B cell (primary cell): ENCODE data around the gene KRTDAP. TPM values are rescaled to one million over a fixed set of nuclear protein-coding genes. Genes with fewer than 3 reads are reported as not detected.

ENCODE experiments used
- ATAC-seq: fragments of 200-7000 bp; cut with Tn5 transposase; one replicate; pipeline ENCODE4 v1.10.0; 2021; ENCODE audit warnings: low read depth, mild to moderate bottlenecking, moderate number of reproducible peaks, moderate library complexity
- CTCF ChIA-PET: fragments of 350-600 bp; sonication (Branson Sonifier 250); formaldehyde crosslinking; loops from one replicate; lab custom pipeline; 2021; ENCODE audit warnings: antibody characterized with exemption, inconsistent platforms; lab: Charles Lee
- POLR2A ChIA-PET: fragments of 350-600 bp; sonication (Branson Sonifier 250); formaldehyde crosslinking; loops from one replicate; lab custom pipeline; 2021; ENCODE audit warnings: antibody characterized with exemption; lab: Charles Lee
- DNase-seq: peaks from one replicate; pipeline ENCODE4 v3.0.0; 2013
- H2AFZ ChIP-seq: 2 replicates; pipeline ENCODE4 v1.6.1; 2012; ENCODE audit warnings: mild to moderate bottlenecking, low read depth, low read length; ENCODE audit not compliant: insufficient read depth, poor library complexity, severe bottlenecking
- H3K27ac ChIP-seq, 2 donors: 1 replicate in 1 of 2; 2 replicates in 1 of 2; pipeline ENCODE4 v1.5.1; 2012 to 2013; ENCODE audit warnings: low read length in 2 of 2, mild to moderate bottlenecking in 2 of 2, moderate library complexity in 1 of 2
- H3K27me3 ChIP-seq, 4 experiments: fragments of 200-600 bp in 1 of 4; sonication (generic) in 1 of 4; replicated peaks in 1 of 4; 1 replicate in 2 of 4; 2 replicates in 2 of 4; pipeline versions ENCODE4 v1.6.1 to v1.7.0; 2013 to 2016; ENCODE audit warnings: low read length in 3 of 4, mild to moderate bottlenecking in 2 of 4, mixed read lengths in 1 of 4, moderate library complexity in 1 of 4; ENCODE audit not compliant: insufficient read depth in 4 of 4, control insufficient read depth in 3 of 4; ENCODE audit errors: control extremely low read depth in 1 of 4
- H3K36me3 ChIP-seq, 2 experiments: replicated peaks in 1 of 2; 1 replicate in 1 of 2; 2 replicates in 1 of 2; pipeline versions ENCODE4 v1.6.1 to v1.7.1; 2013; ENCODE audit warnings: low read length in 1 of 2; ENCODE audit not compliant: insufficient read depth in 2 of 2, control insufficient read depth in 1 of 2; ENCODE audit errors: control extremely low read depth in 1 of 2, extremely low read depth in 1 of 2
- H3K4me1 ChIP-seq, 2 donors: fragments of 200-600 bp in 1 of 2; sonication (generic) in 1 of 2; 1 replicate in 1 of 2; 2 replicates in 1 of 2; pipeline versions ENCODE4 v1.5.1 to v1.6.1; 2013 to 2017; ENCODE audit warnings: low read length in 2 of 2; ENCODE audit not compliant: control insufficient read depth in 2 of 2, insufficient read depth in 2 of 2
- H3K4me2 ChIP-seq: replicated peaks from 2 replicates; pipeline ENCODE3; 2012; ENCODE audit warnings: mild to moderate bottlenecking, low read depth, low read length; ENCODE audit not compliant: poor library complexity, severe bottlenecking
- H3K4me3 ChIP-seq, 5 experiments: fragments of 200-600 bp in 1 of 5; sonication (generic) in 1 of 5; 1 replicate in 3 of 5; 2 replicates in 2 of 5; pipeline versions ENCODE4 v1.5.1 to v1.7.0; 2011 to 2016; ENCODE audit warnings: low read length in 4 of 5, mild to moderate bottlenecking in 4 of 5, low read depth in 2 of 5, control low read depth in 1 of 5, moderate library complexity in 1 of 5; ENCODE audit not compliant: insufficient read depth in 1 of 5; ENCODE audit errors: control extremely low read depth in 1 of 5, extremely low read depth in 1 of 5
- H3K79me2 ChIP-seq: fragments of 200-600 bp; sonication (generic); one replicate; pipeline ENCODE4 v1.6.0; 2016; ENCODE audit warnings: low read length; ENCODE audit not compliant: control insufficient read depth, insufficient read depth
- H3K9ac ChIP-seq: fragments of 200-600 bp; sonication (generic); 2 replicates; pipeline ENCODE4 v1.6.1; 2017; ENCODE audit warnings: mild to moderate bottlenecking, low read length, moderate library complexity
- H3K9me3 ChIP-seq, 3 donors: one replicate each; pipeline versions ENCODE4 v1.6.1 to v1.7.1; 2013; ENCODE audit warnings: low read length in 2 of 3; ENCODE audit not compliant: control insufficient read depth in 2 of 3, insufficient read depth in 1 of 3; ENCODE audit errors: control extremely low read depth in 1 of 3
- H4K20me1 ChIP-seq: 2 replicates; pipeline ENCODE4 v1.6.0; 2012; ENCODE audit warnings: mild to moderate bottlenecking, low read length; ENCODE audit not compliant: insufficient read depth, control insufficient read depth, poor library complexity, severe bottlenecking
- H3K27ac Mint-ChIP-seq: one replicate; pipeline ENCODE4 v1.8.0; 2021; ENCODE audit warnings: mixed read lengths
- H3K27me3 Mint-ChIP-seq: one replicate; pipeline ENCODE4 v1.8.0; 2021; ENCODE audit warnings: mixed read lengths
- H3K4me1 Mint-ChIP-seq: one replicate; pipeline ENCODE4 v1.8.0; 2021; ENCODE audit warnings: mixed read lengths
- H3K4me3 Mint-ChIP-seq: one replicate; pipeline ENCODE4 v1.8.0; 2021; ENCODE audit warnings: mixed read lengths
- H3K9me3 Mint-ChIP-seq: one replicate; pipeline ENCODE4 v1.8.0; 2022; ENCODE audit warnings: mixed read lengths; ENCODE audit not compliant: insufficient read depth
- EZH2 ChIP-seq: IDR thresholded peaks from 2 replicates; pipeline ENCODE4 v1.6.1; 2012; ENCODE audit warnings: borderline replicate concordance, low read depth, mild to moderate bottlenecking, moderate library complexity, low read length; ENCODE audit not compliant: insufficient read depth, poor library complexity, severe bottlenecking
- WGBS: methylation state at CpG from one replicate; pipeline ENCODE4 v1.1.5; 2013; ENCODE audit warnings: missing lambda C conversion rate; ENCODE audit not compliant: insufficient coverage; 5-methylcytosine and 5-hydroxymethylcytosine counted together
- intact Hi-C: fragments of 100-400 bp; cut with micrococcal nuclease; formaldehyde crosslinking; loops from one replicate; pipeline ENCODE4 v1.10.0; 2022
- polyA plus RNA-seq: library from polyadenylated mRNA; depleted of rRNA; stranded (reverse); fragments of >200 nt; gene quantifications from 2 replicates; pipeline ENCODE4 v1.2.3, GENCODE V29; 2012
- total RNA-seq, 2 donors: library from RNA; stranded (reverse); fragments of 120-200 nt in 1 of 2; gene quantifications; 1 replicate in 1 of 2; 2 replicates in 1 of 2; pipeline versions ENCODE4 v1.2.3 to v1.2.4, GENCODE V29; 2013 to 2022
- TF ChIP-seq, protein P1 (sequence below): fragments of 200-600 bp; IDR thresholded peaks from one replicate; pipeline ENCODE4 v1.8.0; 2022; ENCODE audit warnings: antibody characterized with exemption, mild to moderate bottlenecking

Gene KRTDAP
- total and polyA plus RNA-seq, 2 donors (not counting 1 experiment from before 2014, with no cell fraction given): not detected

DNA sequence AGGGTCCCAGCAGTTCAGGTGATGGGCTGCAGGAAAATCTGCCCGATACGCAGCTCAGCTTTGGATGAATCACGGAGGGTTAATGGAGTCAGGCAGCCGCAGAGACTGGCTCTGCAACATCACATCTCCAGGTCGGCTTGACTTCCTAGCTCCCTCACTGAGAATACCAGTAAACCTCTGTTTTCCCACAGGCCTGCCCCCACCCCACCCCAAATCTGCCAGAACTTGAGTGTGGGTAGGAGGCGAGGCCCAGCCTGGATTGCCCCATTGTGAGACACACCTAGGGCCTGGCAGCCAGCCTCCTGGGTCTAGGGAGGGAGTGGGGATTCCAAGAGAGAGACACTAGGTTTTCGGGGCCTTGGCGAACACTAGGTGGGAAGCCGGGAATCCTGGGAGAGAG is 3.7 kb upstream of the KRTDAP start:
- H3K27me3 Mint-ChIP-seq: peaks cover 7% of the 10 kb centered on the region
- peaks cover 8% of the 10 kb centered on the region for H3K4me1 Mint-ChIP-seq
- DNase-seq: no peak
- no peaks in the 10 kb centered on the region for H3K9me3 ChIP-seq
- H3K4me1 ChIP-seq: peaks cover 6 to 11% of the 10 kb centered on the region in 2 donors
- no peak overlapping the region for H3K9ac ChIP-seq
- no peaks in the 10 kb centered on the region for H4K20me1 ChIP-seq
- no peak overlapping the region for H3K27ac ChIP-seq
- no peak overlapping the region for H3K4me3 Mint-ChIP-seq
- intact Hi-C loops: loop anchor here (10.0 kb wide), 1 partner anchor 349 kb away; the partner anchor contains the start of gene FXYD7
- ChIA-PET POLR2A (interaction anchor here (0.6 kb wide), 1 partner anchor 236 kb away, joined by 3 read pairs; no protein-coding TSS in a partner anchor), CTCF (interaction anchor here (1.4 to 4.2 kb wide), 3 partner anchors 13 to 219 kb away, joined by 3 to 76 read pairs (median 17); no protein-coding TSS in a partner anchor)
- H2AFZ ChIP-seq: no peak overlapping the region
- H3K9me3 Mint-ChIP-seq: no peaks in the 10 kb centered on the region
- H3K4me2 ChIP-seq: no peak overlapping the region
- ATAC-seq: no peak
- no peaks in the 10 kb centered on the region for H3K79me2 ChIP-seq
- H3K36me3 ChIP-seq: no peaks in the 10 kb centered on the region
- TF ChIP-seq, protein P1, sequence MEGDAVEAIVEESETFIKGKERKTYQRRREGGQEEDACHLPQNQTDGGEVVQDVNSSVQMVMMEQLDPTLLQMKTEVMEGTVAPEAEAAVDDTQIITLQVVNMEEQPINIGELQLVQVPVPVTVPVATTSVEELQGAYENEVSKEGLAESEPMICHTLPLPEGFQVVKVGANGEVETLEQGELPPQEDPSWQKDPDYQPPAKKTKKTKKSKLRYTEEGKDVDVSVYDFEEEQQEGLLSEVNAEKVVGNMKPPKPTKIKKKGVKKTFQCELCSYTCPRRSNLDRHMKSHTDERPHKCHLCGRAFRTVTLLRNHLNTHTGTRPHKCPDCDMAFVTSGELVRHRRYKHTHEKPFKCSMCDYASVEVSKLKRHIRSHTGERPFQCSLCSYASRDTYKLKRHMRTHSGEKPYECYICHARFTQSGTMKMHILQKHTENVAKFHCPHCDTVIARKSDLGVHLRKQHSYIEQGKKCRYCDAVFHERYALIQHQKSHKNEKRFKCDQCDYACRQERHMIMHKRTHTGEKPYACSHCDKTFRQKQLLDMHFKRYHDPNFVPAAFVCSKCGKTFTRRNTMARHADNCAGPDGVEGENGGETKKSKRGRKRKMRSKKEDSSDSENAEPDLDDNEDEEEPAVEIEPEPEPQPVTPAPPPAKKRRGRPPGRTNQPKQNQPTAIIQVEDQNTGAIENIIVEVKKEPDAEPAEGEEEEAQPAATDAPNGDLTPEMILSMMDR: no peak
- no peak for TF ChIP-seq EZH2
- 98% methylated on average over 7 of the region's 9 CpGs for WGBS
- no peak overlapping the region for H3K4me3 ChIP-seq
- no peak overlapping the region for H3K27ac Mint-ChIP-seq
- peaks cover 0 to 6% (median 2%) of the 10 kb centered on the region in 4 experiments for H3K27me3 ChIP-seq

DNA sequence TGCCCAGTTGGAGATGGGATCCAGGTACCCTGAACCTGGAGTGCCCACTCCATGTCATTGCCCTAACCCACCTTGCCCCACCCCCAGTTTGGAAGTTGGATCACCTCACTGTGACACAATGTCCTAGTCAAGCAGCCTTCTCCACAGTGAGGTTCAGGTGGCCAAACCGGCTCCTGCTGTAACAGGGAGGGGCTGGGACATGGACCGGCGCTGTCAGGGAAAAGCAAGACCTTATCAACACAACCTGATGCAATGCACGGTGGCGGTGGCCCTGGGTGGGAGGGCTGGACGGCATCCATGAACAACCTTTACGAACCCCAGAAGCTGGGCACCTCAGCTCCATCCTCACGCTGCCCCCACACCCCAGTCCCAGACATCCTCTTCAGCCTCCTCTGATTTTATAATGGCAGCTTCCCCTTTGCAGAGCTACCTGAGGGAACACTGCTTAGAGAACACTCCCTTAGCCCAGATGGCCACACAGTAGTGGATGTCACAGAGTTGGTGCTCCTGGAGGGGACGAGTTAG is 1.6 kb upstream of the KRTDAP start:
- Mint-ChIP-seq H3K4me3 (no peak overlapping the region), H3K4me1 (peaks cover 8% of the 10 kb centered on the region), H3K9me3 (no peaks in the 10 kb centered on the region), H3K27ac (no peak overlapping the region), H3K27me3 (peaks cover 7% of the 10 kb centered on the region)
- Histone ChIP-seq H3K4me3 (no peak overlapping the region), H3K27ac (no peak overlapping the region), H3K79me2 (no peaks in the 10 kb centered on the region), H4K20me1 (no peaks in the 10 kb centered on the region), H3K4me2 (no peak overlapping the region), H3K9ac (no peak overlapping the region), H3K27me3 (peaks cover 0 to 6% (median 2%) of the 10 kb centered on the region in 4 experiments), H3K9me3 (no peaks in the 10 kb centered on the region), H2AFZ (no peak overlapping the region), H3K36me3 (no peaks in the 10 kb centered on the region), H3K4me1 (peaks cover 6 to 11% of the 10 kb centered on the region in 2 donors)
- intact Hi-C loops: loop anchor here (10.0 kb wide), 1 partner anchor 347 kb away; the partner anchor contains the start of gene FXYD7
- ChIA-PET POLR2A (no interaction called here), CTCF (interaction anchor here (0.8 to 3.4 kb wide), 10 partner anchors 18 to 425 kb away, joined by 3 to 11 read pairs (median 4); no protein-coding TSS in a partner anchor)
- no peak for ATAC-seq
- TF ChIP-seq, protein P1: no peak
- TF ChIP-seq EZH2: no peak
- DNase-seq: no peak
- WGBS: 91% methylated on average over 9 of the region's 9 CpGs
